ENCODE measurements around the gene H1-8.

The H1-8 gene

GRCh38 chr3:129593595-129594339 is 50.8 kb downstream of the H1-8 start:
- DNase-seq (ENCODE audit: low spot score): no peak

DNA sequence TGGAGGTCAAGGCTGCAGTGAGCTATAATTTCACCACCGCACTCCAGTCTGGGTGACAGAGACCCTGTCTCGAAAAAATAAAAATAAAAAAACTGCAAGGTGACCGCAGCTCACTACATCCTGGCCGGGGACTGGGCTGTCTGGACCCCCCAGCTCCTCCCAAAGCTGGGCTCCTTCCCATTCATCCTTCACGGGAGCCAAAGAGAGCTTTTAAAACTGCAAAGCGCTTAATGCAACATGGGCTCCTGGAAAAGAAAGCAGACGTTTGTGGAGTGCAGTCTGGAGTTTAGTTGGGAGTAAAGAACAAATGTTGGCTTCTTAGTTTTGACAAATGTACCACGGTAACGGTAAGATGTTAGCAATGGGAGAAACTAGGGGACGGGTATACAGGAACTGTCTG is 51.4 kb downstream of the H1-8 start:
- DNase-seq (ENCODE audit: low spot score): no peak

DNA sequence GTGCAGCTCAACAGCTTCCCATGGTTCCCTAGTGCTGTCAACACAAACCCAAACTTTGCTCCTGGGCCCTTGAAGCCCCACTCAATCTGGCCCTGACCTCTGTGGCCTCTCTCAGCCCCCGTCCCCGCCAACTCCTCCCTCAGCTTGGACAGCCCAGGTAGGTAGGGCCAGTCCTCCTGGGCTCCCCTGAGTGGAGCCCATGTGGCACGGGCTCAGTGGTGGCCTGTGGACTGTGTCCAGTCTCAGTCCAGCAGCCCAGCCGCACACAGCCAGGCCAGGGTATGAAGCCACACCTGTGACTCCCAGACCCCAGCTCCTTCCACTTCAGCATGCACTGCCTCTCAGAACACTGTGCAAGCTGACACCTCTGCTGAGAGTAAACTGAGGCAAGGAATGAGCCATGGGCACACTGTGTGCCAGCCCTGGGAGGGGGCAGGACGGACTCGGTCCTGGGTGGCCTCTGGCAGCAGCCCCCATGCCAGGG is 52.0 kb downstream of the H1-8 start:
- DNase-seq (ENCODE audit: low spot score): no peak

DNA sequence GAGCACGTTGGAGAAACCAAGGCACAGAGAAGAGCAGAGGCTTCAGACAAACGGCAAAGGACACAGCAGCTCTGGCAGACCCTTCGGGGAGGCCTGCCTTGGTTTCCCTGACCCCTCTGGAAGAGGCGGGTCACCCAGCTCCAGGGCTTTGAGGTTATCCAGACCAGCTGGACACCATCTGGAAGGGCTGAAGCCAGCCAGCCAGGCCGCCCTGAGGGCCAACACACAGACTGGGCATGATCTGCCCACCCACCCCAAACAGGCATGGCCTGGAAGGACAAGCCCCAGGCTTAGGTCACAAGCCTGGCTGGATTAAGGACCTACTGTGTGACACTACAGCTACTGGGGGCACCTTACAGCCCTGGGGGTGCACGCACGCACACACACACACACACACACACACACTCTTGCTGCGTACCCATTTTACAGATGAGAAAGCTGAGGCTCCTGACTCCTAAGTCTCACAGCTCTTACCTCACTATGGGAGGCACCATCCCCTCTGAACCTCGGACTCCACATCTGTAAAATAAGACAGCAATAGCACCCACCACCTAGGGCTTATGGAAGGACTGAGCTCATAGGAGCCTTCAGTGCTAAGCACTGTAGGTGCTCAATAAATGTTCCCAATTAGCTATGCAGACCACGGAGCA is 52.7 kb downstream of the H1-8 start:
- DNase-seq (ENCODE audit: low spot score): no peak

DNA sequence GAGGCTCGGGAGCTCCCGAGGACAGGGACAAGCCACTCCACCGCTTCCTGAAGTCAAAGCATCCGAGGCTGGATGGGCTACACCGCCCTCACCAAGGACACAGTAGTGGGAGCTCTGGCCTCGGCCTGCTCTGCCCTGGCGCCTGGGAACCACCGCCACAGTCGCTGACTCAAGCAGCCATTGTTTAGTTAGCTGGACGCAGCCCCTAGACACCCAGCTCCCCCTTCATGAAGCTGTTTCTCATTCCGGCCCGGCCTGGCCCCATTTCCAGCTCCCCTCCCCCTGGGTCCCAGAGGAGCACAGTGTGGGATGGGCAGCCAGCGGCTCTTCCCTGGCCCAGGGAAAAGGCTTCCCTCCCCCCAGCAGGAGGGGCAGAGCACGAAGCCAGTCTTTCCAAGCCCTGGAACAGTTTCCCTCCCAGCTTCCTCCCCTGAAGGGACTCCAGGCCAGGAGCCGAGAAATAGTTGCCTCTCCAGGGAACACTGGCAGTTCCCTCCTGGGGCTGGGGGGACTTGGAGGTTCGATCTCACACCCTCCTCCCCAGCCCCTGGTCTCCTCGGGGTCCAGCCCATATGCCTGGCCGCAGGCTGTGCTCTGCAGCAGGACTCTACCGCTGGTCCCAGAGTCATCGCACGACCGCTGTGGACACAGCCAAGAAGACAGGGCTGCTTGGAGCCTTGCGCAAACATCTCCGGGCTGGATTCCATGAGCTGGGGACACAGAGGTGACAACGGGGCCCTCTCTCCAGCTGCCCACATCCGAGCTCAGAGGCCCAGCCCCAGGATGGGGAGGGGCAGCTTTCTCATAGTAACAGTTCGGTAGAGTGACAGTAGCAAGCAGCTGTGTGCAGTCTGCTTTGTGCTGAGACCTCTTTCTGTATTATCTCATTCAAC is 53.5 kb downstream of the H1-8 start:
- no peak for DNase-seq (ENCODE audit: low spot score)

- no peak for DNase-seq (ENCODE audit: low spot score)
Measured at GRCh38 chr3:129597087-129597999, 54.4 kb downstream of the H1-8 start.

GRCh38 chr3:129598000-129598381 is 55.0 kb downstream of the H1-8 start:
- DNase-seq (ENCODE audit: low spot score): no peak

GRCh38 chr3:129598484-129598883 is 55.5 kb downstream of the H1-8 start:
- DNase-seq (ENCODE audit: low spot score): no peak

GRCh38 chr3:129599073-129599472 is 56.1 kb downstream of the H1-8 start:
- DNase-seq (ENCODE audit: low spot score): no peak

DNA sequence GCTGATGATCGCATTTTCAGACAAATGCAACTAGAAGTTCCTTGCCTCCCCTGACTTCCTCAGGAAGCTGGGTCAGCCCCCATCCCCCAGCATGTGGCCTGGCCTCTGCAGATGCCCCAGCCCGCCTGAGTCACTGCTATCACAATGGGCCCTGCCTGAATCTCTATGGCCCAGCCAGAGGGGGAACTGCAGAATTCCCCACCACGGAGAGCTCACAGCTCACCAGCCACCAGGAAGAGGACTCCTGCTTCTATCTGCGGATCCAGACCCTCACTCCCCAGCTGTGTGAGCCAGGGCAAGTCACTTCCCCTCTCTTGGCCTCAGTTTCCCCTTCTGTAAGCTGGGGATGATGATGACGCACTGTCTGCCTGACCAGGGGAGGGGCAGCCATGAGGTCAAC is 56.6 kb downstream of the H1-8 start:
- DNase-seq (ENCODE audit: low spot score): no peak

DNA sequence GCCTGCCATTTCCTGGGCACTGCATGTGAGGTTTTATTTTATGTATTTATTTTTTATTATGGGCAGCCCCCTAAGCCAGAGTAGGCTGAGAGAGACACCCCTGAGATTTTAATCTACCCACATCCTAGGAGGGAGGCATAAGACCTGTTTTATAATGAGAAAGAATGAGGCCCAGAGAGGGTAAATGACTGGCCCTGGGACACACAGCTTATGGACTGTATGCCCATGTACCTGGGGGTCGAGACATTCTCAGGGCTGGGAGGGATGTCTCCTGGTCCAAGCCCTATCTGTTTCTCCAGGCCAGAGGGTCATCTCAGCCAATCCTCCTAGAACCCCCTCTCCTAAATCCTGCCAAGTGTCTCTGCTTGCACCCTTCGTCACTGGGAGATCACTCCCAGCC is 57.4 kb downstream of the H1-8 start:
- DNase-seq (ENCODE audit: low spot score): no peak

Measured in germinal center (tissue), 1 donor.